ENCODE measurements around the gene TRMO. TPM values are rescaled to one million over a fixed set of nuclear protein-coding genes. Genes with fewer than 3 reads are reported as not detected.

TRMO gene
- total and polyA plus RNA-seq, 9 of the 15 experiments (the other 6 are each of a cell fraction or from before 2014, with no cell fraction given): 5.6 to 22.4 (median 16.2) TPM

- TF ChIP-seq, protein P1, sequence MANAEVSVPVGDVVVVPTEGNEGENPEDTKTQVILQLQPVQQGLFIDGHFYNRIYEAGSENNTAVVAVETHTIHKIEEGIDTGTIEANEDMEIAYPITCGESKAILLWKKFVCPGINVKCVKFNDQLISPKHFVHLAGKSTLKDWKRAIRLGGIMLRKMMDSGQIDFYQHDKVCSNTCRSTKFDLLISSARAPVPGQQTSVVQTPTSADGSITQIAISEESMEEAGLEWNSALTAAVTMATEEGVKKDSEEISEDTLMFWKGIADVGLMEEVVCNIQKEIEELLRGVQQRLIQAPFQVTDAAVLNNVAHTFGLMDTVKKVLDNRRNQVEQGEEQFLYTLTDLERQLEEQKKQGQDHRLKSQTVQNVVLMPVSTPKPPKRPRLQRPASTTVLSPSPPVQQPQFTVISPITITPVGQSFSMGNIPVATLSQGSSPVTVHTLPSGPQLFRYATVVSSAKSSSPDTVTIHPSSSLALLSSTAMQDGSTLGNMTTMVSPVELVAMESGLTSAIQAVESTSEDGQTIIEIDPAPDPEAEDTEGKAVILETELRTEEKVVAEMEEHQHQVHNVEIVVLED (CRISPR knock-in tag; IDR thresholded peaks at IDR 0.05): no peak
- no peak for TF ChIP-seq SRSF9 (IDR thresholded peaks at IDR 0.05; ENCODE audit: borderline replicate concordance, low read depth, low read length)
- TF ChIP-seq, protein P2, sequence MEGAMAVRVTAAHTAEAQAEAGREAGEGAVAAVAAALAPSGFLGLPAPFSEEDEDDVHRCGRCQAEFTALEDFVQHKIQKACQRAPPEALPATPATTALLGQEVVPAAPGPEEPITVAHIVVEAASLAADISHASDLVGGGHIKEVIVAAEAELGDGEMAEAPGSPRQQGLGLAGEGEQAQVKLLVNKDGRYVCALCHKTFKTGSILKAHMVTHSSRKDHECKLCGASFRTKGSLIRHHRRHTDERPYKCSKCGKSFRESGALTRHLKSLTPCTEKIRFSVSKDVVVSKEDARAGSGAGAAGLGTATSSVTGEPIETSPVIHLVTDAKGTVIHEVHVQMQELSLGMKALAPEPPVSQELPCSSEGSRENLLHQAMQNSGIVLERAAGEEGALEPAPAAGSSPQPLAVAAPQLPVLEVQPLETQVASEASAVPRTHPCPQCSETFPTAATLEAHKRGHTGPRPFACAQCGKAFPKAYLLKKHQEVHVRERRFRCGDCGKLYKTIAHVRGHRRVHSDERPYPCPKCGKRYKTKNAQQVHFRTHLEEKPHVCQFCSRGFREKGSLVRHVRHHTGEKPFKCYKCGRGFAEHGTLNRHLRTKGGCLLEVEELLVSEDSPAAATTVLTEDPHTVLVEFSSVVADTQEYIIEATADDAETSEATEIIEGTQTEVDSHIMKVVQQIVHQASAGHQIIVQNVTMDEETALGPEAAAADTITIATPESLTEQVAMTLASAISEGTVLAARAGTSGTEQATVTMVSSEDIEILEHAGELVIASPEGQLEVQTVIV (CRISPR knock-in tag; IDR thresholded peaks at IDR 0.05; ENCODE audit: borderline replicate concordance): no peak
- TF ChIP-seq E2F4 (CRISPR knock-in tag; IDR thresholded peaks at IDR 0.05; ENCODE audit: low read depth): no peak
- no peak for TF ChIP-seq SMARCB1 (IDR thresholded peaks at IDR 0.05; ENCODE audit: insufficient read length, low read depth)
These were observed 11.9 kb downstream of the TRMO start (continued) for GRCh38 chr9:97910357-97910756.
